ENCODE data around the gene HEMGN.
A peak's percentile ranks its signal among the peaks of the same experiment; 100 is the strongest.
"Not testable (repeated sequence)": the region's sequence is repeated elsewhere in the genome, so short reads cannot be mapped to it uniquely, and the experiment has no call there.

The HEMGN gene

GRCh38 chr9:97938081-97938644, at the start of gene HEMGN:
Gene HEMGN, minus strand, starts transcription at chr9:97938172. Its CDS starts 36 bp downstream, at chr9:97938136.
- DNase-seq (ENCODE audit: low spot score), result no peak

- no peak for DNase-seq (ENCODE audit: low spot score)
Measured at GRCh38 chr9:97987487-97987886, 49.5 kb upstream of the HEMGN start.

GRCh38 chr9:97985058-97985861, 47.3 kb upstream of the HEMGN start:
- DNase-seq (ENCODE audit: low spot score), result no peak

- peak; percentile 85 for DNase-seq (ENCODE audit: low spot score)
Measured at GRCh38 chr9:97984188-97985057, 46.5 kb upstream of the HEMGN start.

GRCh38 chr9:97983589-97984187, 45.7 kb upstream of the HEMGN start:
- peak; percentile 46 for DNase-seq (ENCODE audit: low spot score)

GRCh38 chr9:97982683-97983588, 45.0 kb upstream of the HEMGN start, which contains the start of gene ANP32B:
Gene ANP32B, plus strand, starts transcription at chr9:97983341. Its CDS starts 215 bp downstream, at chr9:97983556.
- DNase-seq (ENCODE audit: low spot score), result peak; percentile 95

GRCh38 chr9:97981846-97982682, 44.1 kb upstream of the HEMGN start:
- DNase-seq (ENCODE audit: low spot score), result no peak

- no peak for DNase-seq (ENCODE audit: low spot score)
Measured at GRCh38 chr9:97980918-97981845, 43.2 kb upstream of the HEMGN start.

GRCh38 chr9:97980479-97980803, 42.5 kb upstream of the HEMGN start:
- no peak for DNase-seq (ENCODE audit: low spot score)

GRCh38 chr9:97979788-97980478, 42.0 kb upstream of the HEMGN start:
- no peak for DNase-seq (ENCODE audit: low spot score)

GRCh38 chr9:97978371-97979130, 40.6 kb upstream of the HEMGN start:
- DNase-seq (ENCODE audit: low spot score), result no peak

GRCh38 chr9:97976633-97977032, 38.7 kb upstream of the HEMGN start:
- not testable (repeated sequence) for DNase-seq (ENCODE audit: low spot score)

GRCh38 chr9:97975376-97975775, 37.4 kb upstream of the HEMGN start:
- DNase-seq (ENCODE audit: low spot score), result no peak

- no peak for DNase-seq (ENCODE audit: low spot score)
Measured at GRCh38 chr9:97972753-97973152, 34.8 kb upstream of the HEMGN start.

- DNase-seq (ENCODE audit: low spot score), result no peak
Measured at GRCh38 chr9:97970165-97970564, 32.2 kb upstream of the HEMGN start.

- DNase-seq (ENCODE audit: low spot score), result no peak
Measured at GRCh38 chr9:97969014-97969413, 31.0 kb upstream of the HEMGN start.

- DNase-seq (ENCODE audit: low spot score), result no peak
Measured at GRCh38 chr9:97966493-97966892, 28.5 kb upstream of the HEMGN start.

GRCh38 chr9:97964901-97965300, 26.9 kb upstream of the HEMGN start:
- DNase-seq (ENCODE audit: low spot score), result no peak
